HG02840 (cell line): Measurements from ENCODE around the gene ZNF782.
"Not testable (repeated sequence)": the region's sequence is repeated elsewhere in the genome, so short reads cannot be mapped to it uniquely, and the experiment has no call there.

Experiments
- ATAC-seq: cut with Tn5 transposase; IDR thresholded peaks from one replicate; pipeline ENCODE4 v1.9.1; 2021; ENCODE audit warnings: mild to moderate bottlenecking, moderate library complexity, moderate number of reproducible peaks; ENCODE audit not compliant: unreplicated experiment, low FRiP score

The ZNF782 gene

DNA sequence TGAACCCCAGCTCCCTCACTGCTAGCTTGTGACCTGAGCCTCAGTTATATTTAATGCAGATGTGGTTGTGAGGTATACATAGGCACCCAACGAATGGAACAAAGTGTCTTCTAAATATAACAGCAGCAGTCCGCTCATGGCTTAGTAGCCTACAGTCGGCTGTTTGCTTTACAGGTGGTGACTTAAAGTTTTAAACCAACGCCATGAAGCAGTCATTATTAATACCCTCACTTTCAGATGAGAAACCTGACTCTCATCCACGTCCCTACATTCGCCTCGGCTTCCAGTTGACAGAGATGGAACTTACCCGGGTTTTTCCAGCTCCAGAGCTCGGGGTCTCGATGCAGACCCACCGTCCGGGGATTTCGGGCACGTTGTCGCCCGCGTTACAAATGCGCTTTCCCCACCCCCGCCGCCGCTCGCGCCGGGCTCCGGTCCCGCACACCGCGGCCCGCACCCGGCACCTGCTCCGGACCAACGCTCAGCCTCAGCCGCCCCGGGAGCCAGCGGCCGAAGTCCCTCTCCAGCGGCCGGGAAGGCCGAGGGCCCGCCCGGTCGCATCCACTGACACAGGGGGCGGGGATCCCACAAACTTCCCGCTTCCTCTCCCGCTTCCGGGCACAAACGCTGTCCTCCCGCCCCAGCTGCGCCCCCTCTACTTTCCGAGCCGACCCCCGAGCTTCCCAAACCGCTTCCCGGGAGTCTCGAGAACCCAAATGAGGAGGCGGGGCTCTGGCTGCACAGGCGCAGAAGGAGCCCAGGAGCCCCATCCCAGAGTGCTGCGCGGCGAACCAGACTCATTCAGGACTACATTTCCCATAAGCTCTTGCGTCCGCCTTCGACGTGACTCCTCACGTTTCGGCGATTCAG, at the start of gene ZNF782:
Gene ZNF782, minus strand, starts transcription at position 734 of the 870 bp plus-strand sequence. CDS start 2,553 bp downstream, outside the sequence.
- ATAC-seq = peak; percentile 75

DNA sequence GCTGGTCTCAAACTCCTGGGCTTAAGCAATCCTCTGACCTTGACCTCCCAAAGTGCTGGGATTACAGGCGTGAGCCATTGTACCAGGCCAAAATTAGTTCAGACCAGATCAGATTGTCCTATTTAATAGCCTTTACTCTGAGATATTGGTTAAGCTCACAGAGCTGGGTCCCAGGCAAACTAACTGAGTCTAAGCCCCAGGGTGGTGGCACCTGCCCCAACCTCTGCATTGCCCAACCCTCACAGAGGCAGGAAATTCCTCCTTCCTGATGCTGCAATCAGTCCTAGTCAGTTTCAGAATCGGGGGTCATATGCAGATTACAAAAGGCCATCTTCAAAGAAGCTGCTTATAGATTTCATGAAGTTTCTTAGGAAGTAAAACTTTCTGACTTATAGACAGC, 45.7 kb upstream of the ZNF782 start:
- not testable (repeated sequence) for ATAC-seq

DNA sequence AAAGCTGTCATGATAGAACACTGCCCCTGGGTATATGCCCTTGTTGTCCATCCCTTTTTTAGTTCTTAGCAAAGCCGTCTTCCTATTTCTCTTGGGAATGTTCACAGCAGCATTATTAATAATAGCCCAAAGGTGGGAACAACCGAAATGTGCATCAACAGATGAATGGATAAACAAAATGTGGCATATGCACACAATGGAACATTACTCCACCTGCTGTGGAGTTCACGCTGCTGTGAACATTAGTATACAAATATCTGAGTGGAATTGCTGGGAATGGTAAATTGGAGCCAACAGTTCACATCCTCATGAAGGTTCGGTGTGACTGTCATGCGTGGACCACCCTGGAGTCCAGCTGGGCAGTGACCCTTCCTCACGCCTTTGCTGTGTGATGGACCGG, 37.8 kb upstream of the ZNF782 start:
- ATAC-seq = no peak

DNA sequence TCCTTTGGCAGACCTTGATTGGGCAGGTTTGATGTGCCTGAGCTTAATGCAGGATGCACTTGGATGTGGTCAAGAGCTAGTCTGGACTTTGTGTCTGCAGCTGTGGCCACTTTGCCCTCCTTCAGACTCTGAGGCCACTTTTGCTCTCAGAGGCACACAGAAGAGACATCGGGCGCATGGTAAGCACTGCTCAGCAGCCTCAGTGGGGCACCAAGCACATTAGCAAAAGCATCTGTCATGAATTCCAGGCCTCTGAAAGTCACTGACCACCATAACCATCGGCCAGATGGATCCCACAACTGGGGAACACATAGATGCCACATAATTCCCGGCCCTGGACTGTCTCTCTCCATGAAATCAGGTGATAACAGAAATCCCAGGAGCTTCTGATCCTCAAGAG, 34.3 kb upstream of the ZNF782 start:
- ATAC-seq = no peak

DNA sequence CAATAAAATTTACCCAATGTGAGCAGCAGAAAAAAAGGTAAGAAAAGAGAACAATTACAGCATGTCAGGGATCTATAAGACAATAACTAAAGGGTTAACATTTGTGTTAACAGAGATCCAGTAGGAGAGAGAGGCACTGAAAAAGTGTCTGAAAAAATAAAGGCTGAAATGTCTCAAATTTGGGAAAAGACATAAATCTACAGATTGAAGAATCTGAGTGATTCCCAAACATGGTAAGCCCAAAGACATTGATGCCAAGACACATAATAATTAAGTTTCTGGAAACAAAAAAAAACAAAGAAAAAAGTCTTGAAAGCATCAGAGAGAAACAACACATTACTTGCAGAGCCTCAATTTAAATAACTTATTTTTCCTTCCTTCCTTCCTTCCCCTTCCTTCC, 31.1 kb upstream of the ZNF782 start:
- no peak for ATAC-seq

DNA sequence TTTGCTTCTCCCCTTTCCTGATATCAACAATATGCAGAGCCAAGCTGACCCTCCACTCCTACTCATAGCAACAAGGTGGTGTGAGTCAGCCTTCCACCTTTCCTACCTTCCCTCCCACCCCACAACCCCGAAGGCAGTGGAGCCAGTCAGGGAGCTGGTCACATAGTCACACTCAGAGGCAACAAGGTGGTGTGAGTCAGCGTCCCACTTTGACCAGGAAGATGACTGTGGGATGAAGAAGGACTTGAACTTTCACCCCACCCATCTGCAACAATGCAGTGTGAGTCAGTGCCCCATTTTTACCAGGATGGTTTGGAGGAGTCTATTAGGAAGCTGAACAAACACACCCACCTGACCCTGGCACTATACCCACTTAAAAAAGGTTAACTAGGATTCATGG, 30.1 kb upstream of the ZNF782 start:
- no peak for ATAC-seq

DNA sequence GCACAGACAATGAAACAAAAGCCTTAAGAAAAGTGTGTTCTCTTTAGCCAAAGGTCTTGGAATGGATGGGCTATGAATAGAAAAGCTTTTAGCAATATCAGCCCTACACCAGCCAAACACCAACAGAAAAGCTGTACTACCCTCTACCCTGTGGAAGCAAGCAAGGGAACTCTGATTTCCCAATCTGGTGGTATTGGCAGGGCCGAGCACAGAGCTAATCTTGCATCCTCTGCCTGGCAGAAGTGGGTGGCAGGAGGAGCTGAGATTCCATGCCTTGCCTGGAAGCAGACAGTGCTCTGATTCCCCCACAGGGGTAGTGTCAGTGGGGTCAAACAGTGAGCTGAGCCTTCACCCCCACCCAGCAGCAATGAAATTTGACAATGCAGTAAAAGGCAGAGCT, 29.6 kb upstream of the ZNF782 start:
- ATAC-seq = no peak

DNA sequence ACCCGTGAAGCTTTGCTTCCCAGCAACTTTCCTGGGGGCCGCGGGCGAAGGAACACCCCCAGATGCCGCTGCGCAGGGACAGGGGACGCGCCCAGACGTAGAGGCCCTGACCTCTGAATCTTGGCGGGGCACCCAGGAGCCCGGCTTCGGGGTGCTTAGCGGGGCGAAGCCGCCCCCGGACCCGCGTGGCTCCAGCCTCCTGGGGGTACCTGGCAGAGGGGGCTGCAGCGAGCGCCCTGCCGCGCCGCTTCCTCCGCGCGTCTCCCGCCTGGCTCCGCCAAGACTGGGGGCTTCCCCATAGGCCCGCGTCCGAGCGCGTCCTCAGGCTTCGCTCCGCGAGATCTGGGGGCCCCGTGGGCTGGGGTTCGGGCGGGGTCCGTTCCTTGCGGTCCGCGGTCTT, 23.0 kb upstream of the ZNF782 start:
- ATAC-seq = no peak

DNA sequence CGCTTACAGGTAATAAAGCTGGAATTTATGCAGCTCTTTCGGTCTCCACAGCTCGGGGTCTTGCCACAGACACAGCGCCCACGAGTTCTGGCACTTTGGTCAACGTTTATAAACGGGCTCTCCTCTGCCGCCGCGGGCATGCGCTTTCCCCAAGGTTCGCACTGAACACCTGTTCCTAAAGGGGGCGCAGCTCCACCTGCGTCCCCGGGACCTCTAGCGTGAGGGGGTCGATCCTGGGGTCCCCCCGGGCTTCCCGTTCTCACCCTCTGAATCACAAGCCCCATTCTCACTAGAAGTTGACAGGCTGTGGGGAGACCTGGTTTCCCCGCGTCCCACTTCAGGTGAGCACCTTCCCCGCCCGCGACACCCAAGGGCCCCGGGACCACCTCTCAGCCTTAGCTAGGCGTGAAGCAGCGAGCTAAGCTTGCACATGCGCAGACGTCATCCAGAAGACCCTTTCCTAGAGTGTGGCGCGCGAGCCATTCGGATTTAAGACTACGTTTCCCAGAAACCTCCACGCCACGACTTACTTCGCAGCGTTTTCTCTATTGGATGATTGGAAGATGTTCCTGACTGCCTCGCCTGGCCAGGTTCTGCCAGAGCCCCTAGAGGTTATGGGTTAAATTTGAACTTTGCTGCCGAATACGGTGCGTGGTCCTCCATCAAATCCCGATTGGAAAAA, 21.3 kb upstream of the ZNF782 start:
- peak; percentile 50 for ATAC-seq

DNA sequence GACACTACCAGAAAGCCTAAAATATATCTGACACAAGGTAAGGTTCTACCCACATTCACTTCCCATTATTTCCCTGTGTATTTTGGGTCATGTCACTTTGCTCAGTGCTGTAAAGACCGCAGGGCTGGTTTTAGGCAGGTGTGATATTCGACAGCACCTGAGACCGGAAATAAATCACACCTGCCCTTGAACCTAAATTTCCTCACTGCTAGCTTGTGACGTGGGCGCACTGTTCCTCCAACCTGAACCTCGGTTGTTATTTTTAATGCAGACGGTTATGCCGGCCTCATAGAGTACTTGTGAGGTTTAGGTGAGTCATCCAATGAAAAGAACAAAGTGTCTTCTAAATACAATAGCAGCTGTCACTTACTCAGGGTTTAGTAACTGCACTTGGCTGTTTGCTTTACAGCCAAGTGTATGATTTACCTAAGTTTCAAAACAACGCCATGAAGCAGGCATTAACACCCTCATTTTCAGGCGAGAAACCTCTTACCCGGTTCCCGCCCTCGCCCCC, 20.7 kb upstream of the ZNF782 start:
- peak; percentile 44 for ATAC-seq

DNA sequence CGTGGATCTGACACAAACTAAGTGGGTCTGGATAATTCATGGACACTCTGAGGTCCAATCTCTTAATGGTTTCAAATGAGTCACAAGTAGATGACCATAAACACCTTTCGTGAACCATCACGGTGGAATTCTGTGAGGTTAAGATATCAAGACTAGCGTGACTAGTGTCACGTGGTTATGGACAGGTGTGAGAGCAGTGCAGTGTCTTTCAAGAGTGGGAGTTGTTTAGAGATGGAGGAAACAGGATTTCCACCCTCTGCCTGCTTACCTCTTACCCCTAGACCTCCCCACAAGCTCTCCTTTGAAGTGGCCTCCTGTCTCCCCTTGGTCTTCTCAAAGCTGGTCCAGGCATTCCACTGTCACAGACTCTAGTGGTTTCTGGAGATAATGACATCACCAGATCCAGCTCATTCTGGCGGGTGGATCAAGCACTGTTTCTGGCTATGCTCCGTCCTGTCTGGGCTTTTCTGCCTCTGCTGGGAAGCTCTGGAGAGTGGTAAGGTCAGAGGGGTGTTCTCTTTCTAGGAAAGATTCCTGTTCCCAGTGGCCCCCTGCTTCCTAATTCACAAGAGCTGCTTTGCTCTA, 20.0 kb upstream of the ZNF782 start:
- ATAC-seq = no peak

DNA sequence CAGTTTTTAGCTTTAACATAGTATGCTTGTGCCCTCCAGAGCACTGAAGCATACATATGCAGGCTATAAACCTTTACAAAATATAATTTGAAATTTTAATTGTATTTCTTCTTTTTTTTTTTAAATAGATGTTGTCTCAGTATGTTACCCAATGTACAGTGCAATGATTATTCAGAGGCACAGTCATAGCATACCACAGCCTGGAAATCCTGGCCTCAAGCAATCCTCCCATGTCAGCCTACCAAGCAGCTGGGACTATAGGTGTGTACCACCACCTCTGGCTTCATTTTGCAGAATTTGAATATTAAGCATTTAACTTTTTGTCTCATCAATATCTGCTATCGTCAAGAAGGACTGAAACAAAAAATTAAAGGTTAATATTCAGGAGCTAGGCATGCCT, 16.9 kb upstream of the ZNF782 start:
- no peak for ATAC-seq

DNA sequence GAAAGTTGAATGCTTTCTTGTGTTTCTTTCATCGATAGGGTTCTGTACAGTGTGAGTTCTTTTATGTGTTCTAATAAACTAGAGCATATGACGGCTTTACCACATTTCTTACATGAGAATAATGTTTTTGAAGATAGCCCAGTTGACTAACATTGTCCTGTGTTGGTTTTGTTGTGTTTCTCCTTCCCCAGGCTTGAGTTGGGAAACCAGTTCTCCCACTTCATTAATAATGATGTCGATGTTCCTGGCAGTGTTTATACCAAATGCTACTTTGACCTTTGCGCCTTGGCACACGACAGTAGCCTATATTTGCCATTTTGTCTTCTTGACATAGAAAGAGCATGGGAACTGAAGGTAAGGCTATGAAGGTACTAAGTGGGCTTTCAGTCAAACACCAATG, 14.4 kb upstream of the ZNF782 start:
- ATAC-seq = no peak

DNA sequence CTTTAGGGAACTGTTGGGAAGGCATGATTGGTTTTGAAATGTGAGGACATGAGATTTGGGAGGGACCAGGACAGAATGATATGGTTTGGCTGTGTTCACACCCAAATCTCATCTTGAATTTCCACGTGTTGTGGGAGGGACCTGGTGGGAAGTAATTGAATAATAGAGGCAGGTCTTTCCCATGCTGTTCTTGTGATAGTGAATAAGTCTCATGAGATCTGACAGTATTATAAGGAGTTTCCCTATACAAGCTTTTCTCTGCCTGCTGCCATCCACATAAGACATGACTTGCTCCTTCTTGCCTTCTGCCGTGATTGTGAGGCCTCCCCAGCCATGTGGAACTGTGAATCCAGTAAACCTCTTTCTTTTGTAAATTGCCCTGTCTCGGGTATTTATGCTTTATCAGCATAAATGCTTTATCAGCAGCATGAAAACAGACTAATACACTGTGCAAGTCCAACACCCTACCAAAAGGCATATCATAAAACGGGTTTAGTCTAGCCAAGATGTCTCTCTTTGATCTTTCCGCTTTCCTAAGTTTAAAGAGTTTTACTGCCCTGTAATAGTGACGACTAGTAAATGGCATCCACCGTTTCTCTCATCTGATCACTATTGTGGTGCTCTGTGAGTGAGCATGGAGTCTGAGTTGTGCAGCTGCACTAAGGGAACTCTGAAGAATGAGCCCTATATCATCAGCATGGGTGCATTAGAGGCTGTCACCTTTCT, 12.9 kb upstream of the ZNF782 start:
- ATAC-seq = no peak

DNA sequence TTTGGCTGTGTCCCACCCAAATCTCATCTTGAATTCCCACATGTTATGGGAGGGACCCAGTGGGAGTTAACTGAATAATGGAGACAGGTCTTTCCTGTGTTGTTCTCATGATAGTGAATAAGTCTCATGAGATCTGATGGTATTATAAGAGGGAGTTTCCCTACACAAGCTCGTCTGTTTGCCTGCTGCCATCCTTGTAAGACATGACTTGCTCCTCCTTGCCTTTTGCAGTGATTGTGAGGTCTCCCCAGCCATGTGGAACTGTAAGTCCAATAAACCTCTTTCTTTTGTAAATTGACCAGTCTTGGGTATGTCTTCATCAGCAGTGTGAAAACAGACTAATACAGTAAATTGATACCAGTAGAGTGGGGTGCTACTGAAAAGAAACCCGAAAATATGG, 10.9 kb upstream of the ZNF782 start:
- not testable (repeated sequence) for ATAC-seq

DNA sequence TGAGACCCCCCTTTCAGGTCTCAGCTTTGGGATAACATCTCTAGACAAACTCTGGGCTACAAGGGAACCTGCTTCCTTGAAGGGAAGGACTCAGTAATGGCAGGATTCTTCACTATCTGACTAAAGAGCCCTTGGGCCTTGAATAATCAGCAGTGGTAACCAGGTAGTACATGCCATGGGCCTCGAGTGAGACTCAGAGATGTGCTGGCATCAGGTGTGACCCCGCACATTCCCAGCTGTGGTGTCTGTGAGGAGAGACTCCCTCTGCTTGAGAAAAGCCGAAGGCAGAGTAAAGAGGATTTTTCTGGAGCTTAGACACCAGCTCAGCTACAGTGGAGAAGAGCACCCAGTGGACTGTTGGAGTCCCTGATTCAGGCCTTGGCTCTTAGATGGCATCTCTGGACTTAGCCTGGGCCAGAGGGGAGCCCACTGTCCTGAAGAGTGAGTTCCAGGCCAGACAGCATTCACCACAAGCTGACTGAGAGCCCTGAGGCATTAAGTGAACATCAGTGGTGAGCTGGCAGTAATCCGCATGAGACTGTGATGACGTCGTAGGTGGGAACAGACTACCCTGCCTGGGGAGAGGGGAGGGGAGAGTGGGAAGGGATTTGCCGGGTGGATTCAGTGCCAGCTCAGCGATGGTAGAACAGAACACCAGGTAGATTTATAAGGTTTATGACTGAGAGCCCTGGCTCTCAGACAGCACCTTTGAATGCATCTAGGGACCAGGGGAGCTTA, 5.3 kb upstream of the ZNF782 start:
- ATAC-seq = no peak

DNA sequence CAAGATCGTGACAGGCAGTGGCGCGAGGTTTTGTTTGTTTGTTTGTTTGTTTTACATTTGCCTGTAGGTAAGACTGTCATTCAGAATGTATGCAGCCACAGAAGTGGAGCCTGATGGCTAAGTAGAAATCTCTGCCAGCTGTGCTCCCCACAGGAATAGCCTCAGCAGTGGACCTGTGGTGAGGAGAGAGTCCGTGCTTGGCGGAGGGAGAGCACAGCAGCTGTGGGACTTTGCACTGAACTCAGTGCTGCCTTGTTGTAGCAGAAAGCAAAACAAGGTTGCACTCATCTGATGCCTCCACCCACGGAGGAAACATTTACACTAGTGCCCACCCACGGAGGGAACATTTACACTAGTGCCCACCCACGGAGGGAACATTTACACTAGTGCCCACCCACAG, 4.4 kb upstream of the ZNF782 start:
- ATAC-seq = no peak

DNA sequence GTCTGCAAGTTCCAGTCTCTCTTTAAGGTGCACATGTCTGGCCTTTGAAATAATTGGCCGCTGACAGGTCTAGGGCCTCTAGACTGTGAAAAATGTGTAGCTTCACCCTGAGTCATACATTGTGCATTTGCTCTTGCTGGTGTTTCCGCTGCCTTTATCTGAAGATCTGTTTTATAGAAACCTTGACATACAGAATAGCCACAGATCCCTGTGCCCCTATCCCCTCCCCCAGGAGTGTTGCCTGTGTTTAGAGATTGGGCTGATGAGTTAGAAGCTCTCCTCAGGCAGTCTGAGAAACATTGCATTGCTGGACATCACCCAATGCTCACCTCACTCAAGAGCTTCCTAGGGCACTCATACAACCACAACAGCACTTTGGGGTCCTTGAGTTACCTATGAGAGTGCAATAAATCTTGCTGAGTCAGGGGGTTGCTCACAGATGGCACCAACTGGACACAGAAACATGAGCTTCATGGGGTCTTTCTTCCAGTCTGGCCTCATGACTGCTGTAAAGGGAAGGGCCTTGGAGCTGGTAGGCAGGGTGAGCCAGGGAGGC, 3.8 kb upstream of the ZNF782 start:
- ATAC-seq = no peak

DNA sequence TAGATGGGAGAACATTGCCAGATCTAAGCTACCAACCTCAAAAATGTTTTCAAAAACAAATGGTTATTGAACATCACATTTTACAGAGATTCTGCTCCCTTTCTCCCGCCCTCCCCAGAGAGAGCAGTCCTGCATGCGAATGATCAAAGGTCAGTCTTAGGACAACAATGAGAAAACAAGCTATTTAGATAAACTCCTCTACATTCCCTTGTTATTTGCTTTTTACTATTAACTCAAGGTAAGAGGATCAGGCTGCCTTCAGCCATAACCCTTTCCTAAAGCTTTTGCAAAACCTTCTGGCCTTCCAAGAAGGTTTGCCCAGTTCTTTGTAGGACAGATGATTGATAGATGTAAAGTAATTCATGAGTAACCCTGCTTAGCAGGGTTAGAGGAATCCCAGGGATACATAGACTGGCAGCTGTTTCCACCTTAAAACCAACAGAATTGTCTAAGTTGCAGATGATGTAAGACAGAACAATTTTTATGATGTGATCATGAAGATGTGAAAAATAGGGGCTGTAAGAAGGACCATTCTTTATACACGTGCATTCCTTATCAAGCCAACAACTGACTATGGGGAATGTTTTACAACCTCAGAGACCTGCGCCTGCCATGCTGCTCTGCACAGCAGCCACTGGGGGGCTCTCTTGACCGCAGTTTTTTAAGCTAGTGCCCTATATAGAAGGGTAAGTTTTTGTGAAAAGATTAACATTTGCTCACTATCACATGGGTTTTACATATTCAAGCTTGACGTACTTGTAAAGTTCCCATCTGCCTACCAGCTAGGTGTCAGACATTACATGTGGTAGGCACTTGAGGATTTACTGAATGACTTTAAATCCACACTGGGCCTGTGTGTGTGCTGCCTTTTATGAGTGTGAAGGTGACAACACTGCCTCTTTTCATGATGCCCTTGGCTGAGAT, 2.3 kb upstream of the ZNF782 start:
- peak; percentile 43 for ATAC-seq
